ENCODE measurements around the gene GGA2.

GGA2 gene

DNA sequence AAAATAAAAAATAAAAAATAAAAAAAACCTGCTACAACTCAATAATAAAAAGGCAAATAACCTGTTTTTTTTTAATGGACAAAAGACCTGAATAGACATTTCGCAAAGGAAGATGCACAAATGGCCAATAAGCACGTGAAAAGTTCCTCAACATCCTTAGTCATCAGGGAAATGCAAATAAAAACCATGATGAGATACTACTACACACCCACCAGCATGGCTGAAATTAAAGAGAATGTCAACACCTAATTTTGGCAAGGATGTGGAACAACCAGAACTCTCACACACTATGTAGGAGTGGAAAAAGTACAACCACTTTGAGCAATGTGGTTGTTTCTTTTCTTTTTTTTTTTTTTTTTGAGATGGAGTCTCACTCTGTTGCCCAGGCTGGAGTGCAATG is 81.9 kb downstream of the GGA2 start:
- H3K4me3 ChIP-seq (ENCODE audit: low read depth in 1 of 2, low read length in 2 of 2): no peak overlapping the region
- H3K36me3 ChIP-seq (ENCODE audit: insufficient read depth, low read length): peaks cover 14% of the 10 kb centered on the region
- no peaks in the 10 kb centered on the region for H3K27me3 ChIP-seq (ENCODE audit: control insufficient read depth in 1 of 2, insufficient read depth in 2 of 2, low read length in 2 of 2)
- no peak overlapping the region for H3K9ac ChIP-seq (ENCODE audit: low read length)
- H3K4me1 ChIP-seq (ENCODE audit: insufficient read depth, low read length): peaks cover 8% of the 10 kb centered on the region
- H3K9me3 ChIP-seq (ENCODE audit: low read length): no peaks in the 10 kb centered on the region
- H3K27ac ChIP-seq (ENCODE audit: low read depth, low read length): no peak overlapping the region

- Histone ChIP-seq H3K36me3 (ENCODE audit: insufficient read depth, low read length) (no peaks in the 10 kb centered on the region), H3K4me1 (ENCODE audit: insufficient read depth, low read length) (peaks cover 18% of the 10 kb centered on the region), H3K4me3 (ENCODE audit: low read depth in 1 of 2, low read length in 2 of 2) (no peak overlapping the region), H3K9ac (ENCODE audit: low read length) (no peak overlapping the region), H3K27ac (ENCODE audit: low read depth, low read length) (peak overlapping the region; percentile 88), H3K27me3 (ENCODE audit: control insufficient read depth in 1 of 2, insufficient read depth in 2 of 2, low read length in 2 of 2) (no peaks in the 10 kb centered on the region), H3K9me3 (ENCODE audit: low read length) (no peaks in the 10 kb centered on the region)
Observed at GRCh38 chr16:23424292-23424958, 85.9 kb downstream of the GGA2 start.

DNA sequence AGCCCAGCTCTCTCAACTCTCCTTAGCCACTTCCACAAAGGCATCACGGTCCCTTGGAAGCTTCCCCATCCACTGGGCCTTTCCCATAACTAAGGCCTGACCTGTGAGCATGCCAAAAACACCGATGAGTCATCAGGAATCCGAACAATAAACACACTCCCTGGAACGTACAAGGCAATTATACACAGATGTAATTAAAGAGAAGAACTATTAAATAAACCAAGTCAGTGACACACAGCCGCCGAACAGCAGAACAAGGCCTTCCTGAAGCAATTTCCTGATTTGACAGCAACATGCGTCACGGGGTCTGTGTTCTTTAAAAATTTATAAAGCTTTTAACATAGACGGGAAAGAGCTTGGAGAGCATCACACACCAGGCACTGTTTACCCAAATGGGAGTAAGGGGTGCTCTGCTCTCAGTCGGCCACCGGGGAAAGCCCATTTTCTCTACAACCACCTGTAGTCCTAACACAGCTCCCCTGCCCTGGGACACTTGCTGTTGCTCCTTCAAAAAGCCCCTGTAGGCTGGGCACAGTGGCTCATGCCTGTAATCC is 86.7 kb downstream of the GGA2 start:
- H3K27ac ChIP-seq (ENCODE audit: low read depth, low read length): peak overlapping the region; percentile 88
- no peak overlapping the region for H3K4me3 ChIP-seq (ENCODE audit: low read depth in 1 of 2, low read length in 2 of 2)
- H3K27me3 ChIP-seq (ENCODE audit: control insufficient read depth in 1 of 2, insufficient read depth in 2 of 2, low read length in 2 of 2): no peaks in the 10 kb centered on the region
- H3K36me3 ChIP-seq (ENCODE audit: insufficient read depth, low read length): peaks cover 2% of the 10 kb centered on the region
- H3K4me1 ChIP-seq (ENCODE audit: insufficient read depth, low read length): peaks cover 18% of the 10 kb centered on the region
- H3K9me3 ChIP-seq (ENCODE audit: low read length): no peaks in the 10 kb centered on the region
- no peak overlapping the region for H3K9ac ChIP-seq (ENCODE audit: low read length)

- Histone ChIP-seq H3K9ac (ENCODE audit: low read length) (no peak overlapping the region), H3K27me3 (ENCODE audit: control insufficient read depth in 1 of 2, insufficient read depth in 2 of 2, low read length in 2 of 2) (no peaks in the 10 kb centered on the region), H3K4me3 (ENCODE audit: low read depth in 1 of 2, low read length in 2 of 2) (no peak overlapping the region), H3K36me3 (ENCODE audit: insufficient read depth, low read length) (peaks cover 29% of the 10 kb centered on the region), H3K4me1 (ENCODE audit: insufficient read depth, low read length) (peaks cover 18% of the 10 kb centered on the region), H3K27ac (ENCODE audit: low read depth, low read length) (no peak overlapping the region), H3K9me3 (ENCODE audit: low read length) (no peaks in the 10 kb centered on the region)
Observed at GRCh38 chr16:23420011-23420410, 90.3 kb downstream of the GGA2 start.

GRCh38 chr16:23416816-23417215 is 93.5 kb downstream of the GGA2 start:
- Histone ChIP-seq H3K4me3 (ENCODE audit: low read depth in 1 of 2, low read length in 2 of 2) (no peak overlapping the region), H3K4me1 (ENCODE audit: insufficient read depth, low read length) (peaks cover 10% of the 10 kb centered on the region), H3K27ac (ENCODE audit: low read depth, low read length) (no peak overlapping the region), H3K9me3 (ENCODE audit: low read length) (no peaks in the 10 kb centered on the region), H3K36me3 (ENCODE audit: insufficient read depth, low read length) (peaks cover 56% of the 10 kb centered on the region), H3K9ac (ENCODE audit: low read length) (no peak overlapping the region), H3K27me3 (ENCODE audit: control insufficient read depth in 1 of 2, insufficient read depth in 2 of 2, low read length in 2 of 2) (no peaks in the 10 kb centered on the region)

GRCh38 chr16:23414731-23415130 is 95.6 kb downstream of the GGA2 start:
- Histone ChIP-seq H3K27me3 (ENCODE audit: control insufficient read depth in 1 of 2, insufficient read depth in 2 of 2, low read length in 2 of 2) (no peaks in the 10 kb centered on the region), H3K4me1 (ENCODE audit: insufficient read depth, low read length) (peaks cover 6% of the 10 kb centered on the region), H3K9ac (ENCODE audit: low read length) (no peak overlapping the region), H3K9me3 (ENCODE audit: low read length) (no peaks in the 10 kb centered on the region), H3K4me3 (ENCODE audit: low read depth in 1 of 2, low read length in 2 of 2) (no peak overlapping the region), H3K36me3 (ENCODE audit: insufficient read depth, low read length) (peaks cover 69% of the 10 kb centered on the region), H3K27ac (ENCODE audit: low read depth, low read length) (no peak overlapping the region)

Data from muscle layer of colon (tissue), 2 donors.